HG03159 (cell line): ENCODE data around the gene TTC33.
"Not testable (repeated sequence)": the region's sequence is repeated elsewhere in the genome, so short reads cannot be mapped to it uniquely, and the experiment has no call there.

Source experiments
- ATAC-seq: cut with Tn5 transposase; IDR thresholded peaks from one replicate; pipeline ENCODE4 v1.9.1; 2021; ENCODE audit warnings: mild to moderate bottlenecking, moderate library complexity; ENCODE audit not compliant: unreplicated experiment

TTC33 gene

GRCh38 chr5:40656091-40656490 lies 99.7 kb downstream of the TTC33 start:
- not testable (repeated sequence) for ATAC-seq

GRCh38 chr5:40655138-40655537 lies 100.6 kb downstream of the TTC33 start:
- no peak for ATAC-seq

GRCh38 chr5:40654377-40654991 lies 101.3 kb downstream of the TTC33 start:
- no peak for ATAC-seq

GRCh38 chr5:40653221-40654022 lies 102.3 kb downstream of the TTC33 start:
- ATAC-seq: no peak

- no peak for ATAC-seq
These were observed 103.1 kb downstream of the TTC33 start for GRCh38 chr5:40652441-40653220.

GRCh38 chr5:40651201-40651600 lies 104.6 kb downstream of the TTC33 start:
- no peak for ATAC-seq

GRCh38 chr5:40649463-40650030 lies 106.2 kb downstream of the TTC33 start:
- ATAC-seq: no peak

- ATAC-seq: no peak
These were observed 107.6 kb downstream of the TTC33 start for GRCh38 chr5:40648150-40648549.

GRCh38 chr5:40646266-40646665 lies 109.5 kb downstream of the TTC33 start:
- ATAC-seq: no peak

- ATAC-seq: not testable (repeated sequence)
These were observed 116.2 kb downstream of the TTC33 start for GRCh38 chr5:40639531-40639930.

GRCh38 chr5:40634593-40634992 lies 121.2 kb downstream of the TTC33 start:
- no peak for ATAC-seq

- no peak for ATAC-seq
These were observed 121.6 kb downstream of the TTC33 start for GRCh38 chr5:40634154-40634553.

GRCh38 chr5:40631236-40631635 lies 124.5 kb downstream of the TTC33 start:
- no peak for ATAC-seq

GRCh38 chr5:40630126-40630525 lies 125.6 kb downstream of the TTC33 start:
- ATAC-seq: no peak

GRCh38 chr5:40628407-40628806 lies 127.4 kb downstream of the TTC33 start:
- ATAC-seq: no peak

- ATAC-seq: no peak
These were observed 128.1 kb downstream of the TTC33 start for GRCh38 chr5:40627706-40628105.

- ATAC-seq: no peak
These were observed 129.0 kb downstream of the TTC33 start for GRCh38 chr5:40626801-40627200.

GRCh38 chr5:40623480-40624420 lies 132.0 kb downstream of the TTC33 start:
- ATAC-seq: no peak

- no peak for ATAC-seq
These were observed 133.1 kb downstream of the TTC33 start for GRCh38 chr5:40622463-40623252.
